ENCODE results near the gene RAP1GDS1. TPM values are rescaled to one million over a fixed set of nuclear protein-coding genes. Genes with fewer than 3 reads are reported as not detected.

RAP1GDS1 gene
- total RNA-seq, 1 donor from 2014 or later = 64.5 TPM

GRCh38 chr4:98383431-98384106, 122.4 kb downstream of the RAP1GDS1 start:
- no peaks in the 10 kb centered on the region for H3K36me3 ChIP-seq (ENCODE audit: insufficient read depth, low read length)
- H2AFZ ChIP-seq (ENCODE audit: low read depth, low read length) = no peak overlapping the region
- peaks cover 4% of the 10 kb centered on the region for H3K4me1 Mint-ChIP-seq (ENCODE audit: low read depth, unreplicated experiment)
- no peaks in the 10 kb centered on the region for H3K79me2 ChIP-seq (ENCODE audit: insufficient read depth, low read length)
- no peaks in the 10 kb centered on the region for H3K9me3 ChIP-seq (ENCODE audit: insufficient read depth, low read depth, low read length)
- no peaks in the 10 kb centered on the region for H3K27me3 ChIP-seq (ENCODE audit: insufficient read depth, low read length)
- H3K27ac Mint-ChIP-seq (ENCODE audit: unreplicated experiment) = no peak overlapping the region
- H3K4me3 Mint-ChIP-seq (ENCODE audit: unreplicated experiment) = no peak overlapping the region
- H3K36me3 Mint-ChIP-seq (ENCODE audit: low read depth, unreplicated experiment) = no peaks in the 10 kb centered on the region
- no peak for FAIRE-seq
- TF ChIP-seq CTCF (IDR thresholded peaks at IDR 0.05; ENCODE audit: insufficient read depth, low read depth, low read length) (no peak), EZH2 (IDR thresholded peaks at IDR 0.05; ENCODE audit: insufficient read depth, low read length) (no peak)
- no peak for DNase-seq (ENCODE audit: low read depth)
- H3K4me3 ChIP-seq (ENCODE audit: insufficient read depth, low read depth, low read length) = no peak overlapping the region
- H3K27me3 Mint-ChIP-seq (ENCODE audit: low read depth, unreplicated experiment) = no peaks in the 10 kb centered on the region
- H3K4me2 ChIP-seq (ENCODE audit: low read length) = no peak overlapping the region
- no peak overlapping the region for H3K9ac ChIP-seq (ENCODE audit: low read length)
- H3K27ac ChIP-seq (ENCODE audit: low read depth, low read length) = no peak overlapping the region
- H3K9me3 Mint-ChIP-seq (ENCODE audit: unreplicated experiment) = no peaks in the 10 kb centered on the region
- no peaks in the 10 kb centered on the region for H4K20me1 ChIP-seq (ENCODE audit: insufficient read depth, low read length)
- H3K4me1 ChIP-seq (ENCODE audit: insufficient read depth, low read length) = no peaks in the 10 kb centered on the region

- no peak for DNase-seq (ENCODE audit: low read depth)
These were observed 124.6 kb downstream of the RAP1GDS1 start for GRCh38 chr4:98385831-98386230.

More at GRCh38 chr4:98385831-98386230, 124.6 kb downstream of the RAP1GDS1 start:
- H2AFZ ChIP-seq (ENCODE audit: low read depth, low read length) = no peak overlapping the region
- H3K36me3 Mint-ChIP-seq (ENCODE audit: low read depth, unreplicated experiment) = no peaks in the 10 kb centered on the region
- H3K4me2 ChIP-seq (ENCODE audit: low read length) = no peak overlapping the region
- H3K9ac ChIP-seq (ENCODE audit: low read length) = no peak overlapping the region
- FAIRE-seq = no peak
- H3K27ac ChIP-seq (ENCODE audit: low read depth, low read length) = no peak overlapping the region
- no peaks in the 10 kb centered on the region for H4K20me1 ChIP-seq (ENCODE audit: insufficient read depth, low read length)
- no peaks in the 10 kb centered on the region for H3K9me3 Mint-ChIP-seq (ENCODE audit: unreplicated experiment)
- peaks cover 4% of the 10 kb centered on the region for H3K4me1 Mint-ChIP-seq (ENCODE audit: low read depth, unreplicated experiment)
- H3K9me3 ChIP-seq (ENCODE audit: insufficient read depth, low read depth, low read length) = no peaks in the 10 kb centered on the region
- H3K4me1 ChIP-seq (ENCODE audit: insufficient read depth, low read length) = no peaks in the 10 kb centered on the region
- H3K4me3 ChIP-seq (ENCODE audit: insufficient read depth, low read depth, low read length) = no peak overlapping the region
- peaks cover 2% of the 10 kb centered on the region for H3K36me3 ChIP-seq (ENCODE audit: insufficient read depth, low read length)
- H3K4me3 Mint-ChIP-seq (ENCODE audit: unreplicated experiment) = no peak overlapping the region
- H3K27ac Mint-ChIP-seq (ENCODE audit: unreplicated experiment) = no peak overlapping the region
- no peak for TF ChIP-seq EZH2 (IDR thresholded peaks at IDR 0.05; ENCODE audit: insufficient read depth, low read length)
- no peak for TF ChIP-seq CTCF (IDR thresholded peaks at IDR 0.05; ENCODE audit: insufficient read depth, low read depth, low read length)
- no peaks in the 10 kb centered on the region for H3K27me3 ChIP-seq (ENCODE audit: insufficient read depth, low read length)
- no peaks in the 10 kb centered on the region for H3K79me2 ChIP-seq (ENCODE audit: insufficient read depth, low read length)
- H3K27me3 Mint-ChIP-seq (ENCODE audit: low read depth, unreplicated experiment) = no peaks in the 10 kb centered on the region

All from astrocyte (in vitro differentiated cells and primary cell).